K562 (cell line): ENCODE data around the gene CRYAA. TPM values are rescaled to one million over a fixed set of nuclear protein-coding genes. Genes with fewer than 3 reads are reported as not detected.

Source experiments
- ATAC-seq: fragments of 200-7000 bp; cut with Tn5 transposase; 3 replicates; pipeline ENCODE4 v1.9.1; 2020; ENCODE audit warnings: moderate library complexity
- BruUV-seq: library from RNA; stranded (reverse); fragments of 400-500 nt; replicated peaks from 2 replicates; lab custom pipeline; 2021; lab: Mats Ljungman, UMichigan
- CTCF ChIA-PET: fragments of 300-600 bp; formaldehyde crosslinking; extraction: SDS; loops from one replicate; lab custom pipeline; 2021; ENCODE audit warnings: low intra/inter-chr PET ratio; lab: Yijun Ruan, JAX
- POLR2A ChIA-PET: fragments of 300-600, 350-650 bp; sonication (Branson Sonifier 250); formaldehyde crosslinking; extraction: SDS; loops from one replicate; lab custom pipeline; 2021; ENCODE audit warnings: antibody characterized with exemption, inconsistent platforms; lab: Yijun Ruan, JAX
- DNase-seq, 4 experiments: peaks; one replicate each; pipeline versions ENCODE4 v3.0.0 to v3.0.0-alpha.2; 2011 to 2018; ENCODE audit warnings: low spot score in 3 of 4, mixed read lengths in 3 of 4; ENCODE audit errors: extremely low read depth in 1 of 4
- FAIRE-seq: peaks from 2 replicates; lab custom pipeline; 2011; peaks lifted over from hg19 to GRCh38; lab: Jason Lieb, UNC
- H2AFZ ChIP-seq: 2 replicates; pipeline ENCODE4 v1.6.0; 2011; ENCODE audit warnings: low read depth, low read length, control low read depth, inconsistent platforms
- H3K27ac ChIP-seq: fragments of 200-600 bp; 3 replicates; pipeline ENCODE4 v1.8.0; 2011; ENCODE audit warnings: low read depth, mild to moderate bottlenecking, control low read depth, inconsistent platforms, low read length, moderate library complexity, mixed read lengths; ENCODE audit errors: extremely low read depth
- H3K27me3 ChIP-seq, 2 experiments: fragments of 300-600 bp in 1 of 2; 2 replicates in 1 of 2; 3 replicates in 1 of 2; pipeline versions ENCODE4 v1.6.0 to v1.8.0; 2011; ENCODE audit warnings: inconsistent platforms in 2 of 2, low read length in 2 of 2, mild to moderate bottlenecking in 1 of 2, mixed read lengths in 1 of 2, moderate library complexity in 1 of 2; ENCODE audit not compliant: control insufficient read depth in 2 of 2, insufficient read depth in 2 of 2
- H3K36me3 ChIP-seq: fragments of 300-600 bp; 3 replicates; pipeline ENCODE4 v1.8.0; 2011; ENCODE audit warnings: mild to moderate bottlenecking, low read length, inconsistent platforms; ENCODE audit not compliant: control insufficient read depth, insufficient read depth
- H3K4me1 ChIP-seq, 2 experiments: fragments of 200-600 bp in 1 of 2; replicated peaks in 1 of 2; 2 replicates in 1 of 2; 3 replicates in 1 of 2; pipeline versions ENCODE4 v1.5.1 to v1.8.0; 2011; ENCODE audit warnings: inconsistent platforms in 2 of 2, low read length in 2 of 2, mild to moderate bottlenecking in 1 of 2, mixed read lengths in 1 of 2, moderate library complexity in 1 of 2; ENCODE audit not compliant: control insufficient read depth in 2 of 2, insufficient read depth in 2 of 2
- H3K4me2 ChIP-seq: 2 replicates; pipeline ENCODE4 v1.6.1; 2011; ENCODE audit warnings: low read length, control low read depth, inconsistent platforms, mixed read lengths; ENCODE audit not compliant: insufficient read depth
- H3K4me3 ChIP-seq: fragments of 200-600 bp; sonication (generic), shearing (Covaris generic); 2 replicates; pipeline ENCODE4 v1.5.1; 2016; ENCODE audit warnings: control low read depth, inconsistent platforms
- H3K79me2 ChIP-seq: fragments of 200-600 bp; 3 replicates; pipeline ENCODE4 v1.8.0; 2011; ENCODE audit warnings: low read length, inconsistent platforms; ENCODE audit not compliant: control insufficient read depth, insufficient read depth
- H3K9ac ChIP-seq, 2 experiments: 2 replicates each; pipeline versions ENCODE4 v1.6.0 to v1.6.1; 2011; ENCODE audit warnings: low read depth in 2 of 2, low read length in 2 of 2, control low read depth in 1 of 2, inconsistent platforms in 1 of 2, mild to moderate bottlenecking in 1 of 2, mixed read lengths in 1 of 2; ENCODE audit not compliant: insufficient read depth in 1 of 2
- H3K9me1 ChIP-seq: one replicate; pipeline ENCODE4 v1.6.0; 2011; ENCODE audit warnings: inconsistent platforms, mild to moderate bottlenecking, low read length, moderate library complexity; ENCODE audit not compliant: control insufficient read depth, insufficient read depth
- H3K9me3 ChIP-seq: replicated peaks from 2 replicates; pipeline ENCODE4 v1.5.1; 2011; ENCODE audit warnings: low read depth, low read length, inconsistent platforms; ENCODE audit not compliant: control insufficient read depth, insufficient read depth
- H4K20me1 ChIP-seq: replicated peaks from 2 replicates; pipeline ENCODE4 v1.6.1; 2011; ENCODE audit warnings: low read length, inconsistent platforms, mixed read lengths; ENCODE audit not compliant: control insufficient read depth, insufficient read depth
- ATF6 ChIP-seq: sonication (generic); formaldehyde crosslinking; IDR thresholded peaks from 2 replicates; pipeline ENCODE4 v1.4.0; 2020; ENCODE audit warnings: mild to moderate bottlenecking, missing genetic modification reagents
- BMI1 ChIP-seq: fragments of 150-350 bp; IDR thresholded peaks from 2 replicates; pipeline ENCODE4 v1.6.1; 2014; ENCODE audit warnings: low read length
- CTBP1 ChIP-seq: fragments of 450-650 bp; IDR thresholded peaks from 2 replicates; pipeline ENCODE4 v1.6.1; 2016; ENCODE audit warnings: borderline replicate concordance
- EP400 ChIP-seq: fragments of 450-650 bp; IDR thresholded peaks from 2 replicates; pipeline ENCODE4 v1.6.1; 2017; ENCODE audit warnings: antibody characterized with exemption, mild to moderate bottlenecking, moderate library complexity
- HSF4 ChIP-seq: fragments of 250-450 bp; sonication (Bioruptor Pico); IDR thresholded peaks from 2 replicates; pipeline ENCODE4 v2.1.2; 2022; ENCODE audit warnings: mild to moderate bottlenecking, moderate library complexity, borderline replicate concordance
- ID3 ChIP-seq, 2 experiments: fragments of 250-450 bp in 1 of 2; fragments of 450-650 bp in 1 of 2; sonication (Bioruptor Pico) in 1 of 2; IDR thresholded peaks; 2 replicates each; pipeline versions ENCODE4 v1.6.1 to v1.8.0; 2016 to 2021; ENCODE audit warnings: mild to moderate bottlenecking in 2 of 2, moderate library complexity in 2 of 2, missing compliant biosample characterization in 1 of 2, missing genetic modification characterization in 1 of 2
- MBD1 ChIP-seq: fragments of 250-450 bp; sonication (Bioruptor Pico); IDR thresholded peaks from 2 replicates; pipeline ENCODE4 v1.8.0; 2022; ENCODE audit warnings: inconsistent platforms
- NR4A1 ChIP-seq, 2 experiments: fragments of 250-450 bp in 1 of 2; fragments of 450-650 bp in 1 of 2; sonication (Bioruptor Pico) in 1 of 2; IDR thresholded peaks; 2 replicates each; pipeline versions ENCODE4 v1.4.0 to v1.6.1; 2016 to 2020; ENCODE audit warnings: mild to moderate bottlenecking in 2 of 2, missing compliant biosample characterization in 1 of 2, missing genetic modification characterization in 1 of 2, moderate library complexity in 1 of 2
- PHTF2 ChIP-seq: fragments of 250-450 bp; sonication (Bioruptor Pico); IDR thresholded peaks from 2 replicates; pipeline ENCODE4 v1.5.0; 2021; ENCODE audit warnings: mild to moderate bottlenecking
- SAFB2 ChIP-seq: fragments of 200-400 bp; formaldehyde crosslinking; IDR thresholded peaks from 2 replicates; pipeline ENCODE4 v1.6.1; 2018; ENCODE audit warnings: borderline replicate concordance, low read length, low read depth, moderate library complexity; ENCODE audit not compliant: severe bottlenecking
- SMAD3 ChIP-seq: fragments of 450-650 bp; formaldehyde crosslinking; conservative IDR thresholded peaks from 2 replicates; pipeline ENCODE4 v1.4.0; 2020; ENCODE audit warnings: mild to moderate bottlenecking
- TRIM24 ChIP-seq, 2 experiments: fragments of 450-650 bp; IDR thresholded peaks; 2 replicates each; pipeline ENCODE4 v1.6.1; 2016
- ZKSCAN1 ChIP-seq: fragments of 150-350 bp; IDR thresholded peaks from 2 replicates; pipeline ENCODE4 v1.6.1; 2016; ENCODE audit warnings: low read depth, low read length
- ZNF121 ChIP-seq: sonication (generic); formaldehyde crosslinking; conservative IDR thresholded peaks from 2 replicates; pipeline ENCODE4 v1.8.0; 2022; ENCODE audit warnings: missing genetic modification reagents
- ZNF263 ChIP-seq: sonication (generic); formaldehyde crosslinking; IDR thresholded peaks from 2 replicates; pipeline ENCODE4 v1.8.0; 2022; ENCODE audit warnings: mild to moderate bottlenecking, missing genetic modification reagents, borderline replicate concordance
- ZNF354B ChIP-seq: fragments of 250-450 bp; sonication (Bioruptor Pico); IDR thresholded peaks from 2 replicates; pipeline ENCODE4 v1.4.0; 2020
- ZNF699 ChIP-seq: fragments of 250-450 bp; sonication (Bioruptor Pico); IDR thresholded peaks from 2 replicates; pipeline ENCODE4 v1.8.0; 2021; ENCODE audit warnings: mild to moderate bottlenecking, moderate library complexity; ENCODE audit not compliant: insufficient replicate concordance
- WGBS: fragments of 100-300 bp; shearing (Covaris generic); methylation state at CpG from one replicate; pipeline ENCODE4 v1.1.6; 2016; ENCODE audit warnings: low coverage, mixed read lengths; ENCODE audit not compliant: insufficient coverage; ENCODE audit errors: missing lambda C conversion rate; 5-methylcytosine and 5-hydroxymethylcytosine counted together
- in situ Hi-C: fragments of 300-500 bp; cut with MboI; formaldehyde crosslinking; loops from 4 replicates; pipeline ENCODE4 v1.15.0; 2018; ENCODE audit warnings: inconsistent platforms, mixed read lengths
- intact Hi-C: fragments of 100-400 bp; cut with micrococcal nuclease; formaldehyde crosslinking; loops from 2 replicates; pipeline ENCODE4 v1.14.2; 2022
- polyA plus RNA-seq, 8 experiments: library from polyadenylated mRNA; depleted of rRNA in 4 of 8; stranded (reverse) in 5 of 8; unstranded in 3 of 8; fragments of >200 nt; fragmentation: Nextera tagmentation in 2 of 8; fragmentation: Illumina TruSeq in 1 of 8; extraction: Ambion mirVana in 2 of 8; extraction: Trizol in 1 of 8; gene quantifications; 2 replicates each; pipeline versions ENCODE4 v1.2.1 to v1.2.3, GENCODE V29; 2011 to 2014; ENCODE audit warnings: inconsistent platforms in 1 of 8, missing spikeins in 1 of 8
- total RNA-seq, 7 experiments: library from RNA; depleted of rRNA in 6 of 7; stranded (reverse); fragments of >200 nt in 6 of 7; fragmentation: Illumina TruSeq in 2 of 7; extraction: Trizol in 2 of 7; gene quantifications; 2 replicates each; pipeline versions ENCODE4 v1.2.1 to v1.2.3, GENCODE V29; 2011 to 2021; ENCODE audit warnings: low replicate concordance in 1 of 7

CRYAA gene
- total and polyA plus RNA-seq, 9 of the 15 experiments (the other 6 are each of a cell fraction or from before 2014, with no cell fraction given), result not detected

- intact Hi-C loops (no loop called here), in situ Hi-C loops (loop anchor here (25.0 kb wide), 1 partner anchor 284 kb away; no protein-coding TSS in a partner anchor)
- Histone ChIP-seq H3K4me1 (no peaks in the 10 kb centered on the region), H3K4me2 (no peak overlapping the region), H4K20me1 (no peaks in the 10 kb centered on the region), H3K9me1 (no peaks in the 10 kb centered on the region), H3K9ac (no peak overlapping the region), H3K9me3 (peaks cover 5% of the 10 kb centered on the region; the same call in 1 of the 2 replicates), H3K36me3 (no peaks in the 10 kb centered on the region), H3K79me2 (no peaks in the 10 kb centered on the region), H3K27ac (no peak overlapping the region), H3K4me3 (no peak overlapping the region), H3K27me3 (peaks cover 12 to 26% of the 10 kb centered on the region in 2 experiments; a peak in 4 of 5 replicates), H2AFZ (no peak overlapping the region)
- BruUV-seq, result no TSS peak
- POLR2A ChIA-PET, result no interaction called here
- no peak for TF ChIP-seq ZNF699 (CRISPR knock-in tag)
- TF ChIP-seq HSF4 (CRISPR knock-in tag), result no peak
- no peak for TF ChIP-seq PHTF2 (CRISPR knock-in tag)
- no peak for TF ChIP-seq SAFB2
- TF ChIP-seq ZNF354B (CRISPR knock-in tag), result no peak
- no peak for TF ChIP-seq ZNF121 (CRISPR knock-in tag)
- no peak for TF ChIP-seq MBD1 (CRISPR knock-in tag)
- TF ChIP-seq BMI1, result no peak
- no peak for TF ChIP-seq EP400
- TF ChIP-seq ID3 (CRISPR knock-in tag; IDR thresholded peaks at IDR 0.05), result no peak
- TF ChIP-seq ID3 (tag; IDR thresholded peaks at IDR 0.05), result no peak
- no peak for TF ChIP-seq SMAD3 (CRISPR knock-in tag)
- TF ChIP-seq TRIM24 (IDR thresholded peaks at IDR 0.05), result no peak
- TF ChIP-seq CTBP1, result no peak
- no peak for TF ChIP-seq ZNF263 (CRISPR knock-in tag)
- TF ChIP-seq ZKSCAN1, result no peak
- no peak for TF ChIP-seq ATF6 (CRISPR knock-in tag)
- no peak for TF ChIP-seq NR4A1 (CRISPR knock-in tag; IDR thresholded peaks at IDR 0.05)
- TF ChIP-seq NR4A1 (tag; IDR thresholded peaks at IDR 0.05), result no peak
- no peak for ATAC-seq
- FAIRE-seq, result no peak
- DNase-seq, result no peak
- WGBS, result 0% methylated on average over 6 of the region's 6 CpGs
- CTCF ChIA-PET, result no interaction called here
Observed at GRCh38 chr21:43203591-43203990, 34.8 kb downstream of the CRYAA start.
